Erythroblast (primary cell): Measurements from ENCODE around the gene WDR53.

Experiments
- GATA1 ChIP-seq: IDR thresholded peaks from 2 replicates; pipeline ENCODE4 v1.6.1; 2011; ENCODE audit warnings: low read depth, mild to moderate bottlenecking, control low read depth, low read length, moderate library complexity
- POLR2A ChIP-seq: IDR thresholded peaks from 2 replicates; pipeline ENCODE4 v1.6.1; 2011; ENCODE audit warnings: mild to moderate bottlenecking, low read length

- TF ChIP-seq POLR2A (no peak), GATA1 (no peak)
These were observed 4.0 kb upstream of the WDR53 start for GRCh38 chr3:196572389-196572788.
